ENCODE measurements around the gene SMIM20. TPM values are rescaled to one million over a fixed set of nuclear protein-coding genes. Genes with fewer than 3 reads are reported as not detected.

SMIM20 gene
- total and polyA plus RNA-seq, 2 of the 4 experiments (the other 2 are of a cell fraction): 13.6 to 23.1 TPM

DNA sequence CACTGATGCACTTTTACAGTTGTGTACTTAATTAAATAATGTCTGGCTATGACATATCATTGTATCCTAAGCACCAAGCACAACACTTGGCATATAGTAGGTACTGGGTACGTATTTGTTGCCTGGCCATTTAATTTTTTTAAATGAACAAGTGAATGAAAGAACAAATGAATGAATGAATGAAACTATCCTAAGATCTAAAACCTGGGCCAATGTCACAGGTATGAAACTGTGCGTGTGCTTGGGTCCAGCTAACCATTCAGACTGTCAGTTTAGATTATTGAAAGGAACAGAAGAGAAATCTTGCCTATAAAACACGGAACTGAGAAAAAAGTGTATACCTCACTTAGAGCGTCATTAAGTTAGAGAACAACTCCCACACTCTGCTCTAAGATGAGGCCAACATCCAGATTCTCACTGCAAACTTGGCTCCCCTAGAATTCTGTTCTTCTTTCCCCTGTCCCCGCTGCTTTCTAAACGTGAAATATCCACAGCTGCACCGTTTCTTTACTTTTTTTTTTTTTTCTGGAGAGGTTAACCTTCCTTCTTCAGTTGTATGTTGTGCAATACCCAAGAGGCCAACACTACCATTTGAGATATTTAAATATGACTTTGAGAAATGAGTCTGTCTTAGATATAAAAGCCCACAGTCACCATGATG is 33.9 kb upstream of the SMIM20 start:
- Histone ChIP-seq H2AFZ (replicated peaks; ENCODE audit: low read length, poor library complexity) (no peak overlapping the region), H3K36me3 (ENCODE audit: control insufficient read depth, insufficient read depth, low read length) (no peaks in the 10 kb centered on the region), H3K9ac (ENCODE audit: low read depth, low read length) (no peak overlapping the region), H3K79me1 (ENCODE audit: low read depth in 1 of 2, low read length in 2 of 2) (no peaks in the 10 kb centered on the region), H2BK15ac (ENCODE audit: low read depth, low read length) (no peak overlapping the region), H3K56ac (ENCODE audit: extremely low read depth, insufficient read depth, low read length) (no peak overlapping the region), H2BK5ac (ENCODE audit: low read depth, low read length, poor library complexity, severe bottlenecking) (no peak overlapping the region), H3K4ac (ENCODE audit: low read depth, low read length) (no peak overlapping the region), H3K27ac (ENCODE audit: insufficient read depth, low read length) (no peak overlapping the region), H4K8ac (ENCODE audit: low read depth in 2 of 2, low read length in 2 of 2) (no peak overlapping the region), H4K91ac (ENCODE audit: insufficient read depth, low read depth, low read length) (no peak overlapping the region), H2BK120ac (ENCODE audit: low read depth, low read length) (no peak overlapping the region), H4K20me1 (ENCODE audit: insufficient read depth, low read length) (no peaks in the 10 kb centered on the region), H3K4me2 (ENCODE audit: low read depth, low read length) (no peak overlapping the region; the same call in 1 of the 2 replicates), H3K4me3 (ENCODE audit: insufficient read depth, low read depth, low read length) (no peak overlapping the region), H3K27me3 (ENCODE audit: control insufficient read depth, insufficient read depth, low read length) (no peaks in the 10 kb centered on the region), H3K14ac (replicated peaks; ENCODE audit: low read depth, low read length) (no peak overlapping the region; the same call in 1 of the 2 replicates), H4K5ac (ENCODE audit: low read depth, low read length) (no peak overlapping the region), H3K4me1 (ENCODE audit: control insufficient read depth, insufficient read depth, low read length) (peaks cover 20% of the 10 kb centered on the region), H3K9me1 (ENCODE audit: insufficient read depth, low read length) (peaks cover 11% of the 10 kb centered on the region; the same call in 1 of the 2 replicates), H3K18ac (ENCODE audit: low read depth, low read length) (no peak overlapping the region), H2BK20ac (ENCODE audit: low read depth, low read length) (no peak overlapping the region), H3K23ac (ENCODE audit: low read depth, low read length) (no peak overlapping the region), H3K9me3 (ENCODE audit: control insufficient read depth, insufficient read depth, low read length) (peaks cover 3% of the 10 kb centered on the region; the same call in 1 of the 2 replicates), H2AK9ac (replicated peaks; ENCODE audit: low read depth, low read length, poor library complexity) (no peak overlapping the region), H2AK5ac (ENCODE audit: low read depth, low read length) (no peak overlapping the region)
- POLR2A ChIA-PET (ENCODE audit: unreplicated experiment): no interaction called here
- in situ Hi-C loops (cut with MboI; ENCODE audit: low sequenced_read_pairs): no loop called here
- CTCF ChIA-PET: no interaction called here
- BruUV-seq (replicated peaks): no TSS peak
- WGBS, 2 experiments (ENCODE audit: extremely low coverage in 2 of 2, insufficient read length in 1 of 2): no CpG with 5 or more reads among the region's 7 CpGs
- DNase-seq (peak; percentile 24), ATAC-seq (ENCODE audit: low read depth) (no peak)
- intact Hi-C loops (cut with micrococcal nuclease): no loop called here
- dilution Hi-C loops (cut with HindIII; ENCODE audit: low sequenced_read_pairs, unreplicated experiment): no loop called here
- TF ChIP-seq NFE2L2 (IDR thresholded peaks at IDR 0.05; ENCODE audit: low read depth, low read length) (no peak), RAD21 (IDR thresholded peaks at IDR 0.05; ENCODE audit: low read length) (no peak), CEBPB (IDR thresholded peaks at IDR 0.05; ENCODE audit: low read depth, low read length) (peak; percentile 89), CHD1 (IDR thresholded peaks at IDR 0.05; ENCODE audit: low read depth, low read length) (no peak), BHLHE40 (IDR thresholded peaks at IDR 0.05; ENCODE audit: low read depth, low read length) (no peak), FOS (IDR thresholded peaks at IDR 0.05; ENCODE audit: low read depth, low read length) (no peak)
- TF ChIP-seq, protein P1, sequence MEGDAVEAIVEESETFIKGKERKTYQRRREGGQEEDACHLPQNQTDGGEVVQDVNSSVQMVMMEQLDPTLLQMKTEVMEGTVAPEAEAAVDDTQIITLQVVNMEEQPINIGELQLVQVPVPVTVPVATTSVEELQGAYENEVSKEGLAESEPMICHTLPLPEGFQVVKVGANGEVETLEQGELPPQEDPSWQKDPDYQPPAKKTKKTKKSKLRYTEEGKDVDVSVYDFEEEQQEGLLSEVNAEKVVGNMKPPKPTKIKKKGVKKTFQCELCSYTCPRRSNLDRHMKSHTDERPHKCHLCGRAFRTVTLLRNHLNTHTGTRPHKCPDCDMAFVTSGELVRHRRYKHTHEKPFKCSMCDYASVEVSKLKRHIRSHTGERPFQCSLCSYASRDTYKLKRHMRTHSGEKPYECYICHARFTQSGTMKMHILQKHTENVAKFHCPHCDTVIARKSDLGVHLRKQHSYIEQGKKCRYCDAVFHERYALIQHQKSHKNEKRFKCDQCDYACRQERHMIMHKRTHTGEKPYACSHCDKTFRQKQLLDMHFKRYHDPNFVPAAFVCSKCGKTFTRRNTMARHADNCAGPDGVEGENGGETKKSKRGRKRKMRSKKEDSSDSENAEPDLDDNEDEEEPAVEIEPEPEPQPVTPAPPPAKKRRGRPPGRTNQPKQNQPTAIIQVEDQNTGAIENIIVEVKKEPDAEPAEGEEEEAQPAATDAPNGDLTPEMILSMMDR (conservative IDR thresholded peaks at IDR 0.05; ENCODE audit: low read depth, low read length): no peak

All from IMR-90 (cell line).